Stimulated activated CD4-positive, alpha-beta T cell treated with anti-CD3 and anti-CD28 coated beads, Interleukin-4, amount 100 ng/mL, for 1 hour (primary cell): Measurements from ENCODE around the gene OCA2.

Experiments
- DNase-seq: peaks from one replicate; pipeline ENCODE4 v3.0.0-alpha.2; 2020

Gene OCA2

DNA sequence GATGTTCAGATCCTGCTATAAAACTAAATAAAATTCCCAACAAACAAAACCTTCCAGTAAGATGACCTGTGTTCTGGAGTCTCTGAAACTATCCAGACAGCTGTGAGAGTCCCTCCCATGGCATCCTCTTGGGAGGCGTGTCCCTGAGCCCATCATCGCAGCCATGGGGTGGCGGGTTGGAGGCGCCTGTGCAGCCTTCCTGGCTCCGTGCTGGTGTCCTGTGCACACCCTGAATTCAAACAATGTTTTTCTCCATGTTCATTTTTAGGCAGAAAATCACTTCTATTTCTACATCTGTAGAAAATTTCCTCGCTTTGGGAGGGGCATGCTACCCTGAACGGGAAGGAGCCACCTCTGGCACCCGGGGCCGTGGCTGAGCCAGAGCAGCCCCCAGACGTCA lies 19.4 kb upstream of the OCA2 start:
- no peak for DNase-seq

DNA sequence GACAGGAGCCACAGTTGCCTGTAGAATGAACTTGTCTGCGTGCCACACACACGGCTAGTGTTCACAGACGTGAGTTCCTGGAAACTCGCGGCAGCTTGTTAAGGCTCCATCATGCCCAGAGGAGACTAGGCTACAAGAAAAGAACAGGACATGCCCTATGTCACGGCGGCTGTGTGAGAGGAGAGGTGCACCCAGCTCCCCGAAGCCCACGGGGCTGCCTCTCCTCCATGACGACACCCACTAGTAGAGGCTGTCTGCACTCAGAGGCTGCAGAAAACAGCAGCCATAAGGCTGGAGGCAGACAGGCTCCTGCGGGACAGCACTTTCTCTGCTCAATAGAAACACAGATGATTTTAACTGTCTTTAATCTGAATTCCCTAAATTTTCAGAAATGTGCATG lies 19.0 kb upstream of the OCA2 start:
- no peak for DNase-seq

DNA sequence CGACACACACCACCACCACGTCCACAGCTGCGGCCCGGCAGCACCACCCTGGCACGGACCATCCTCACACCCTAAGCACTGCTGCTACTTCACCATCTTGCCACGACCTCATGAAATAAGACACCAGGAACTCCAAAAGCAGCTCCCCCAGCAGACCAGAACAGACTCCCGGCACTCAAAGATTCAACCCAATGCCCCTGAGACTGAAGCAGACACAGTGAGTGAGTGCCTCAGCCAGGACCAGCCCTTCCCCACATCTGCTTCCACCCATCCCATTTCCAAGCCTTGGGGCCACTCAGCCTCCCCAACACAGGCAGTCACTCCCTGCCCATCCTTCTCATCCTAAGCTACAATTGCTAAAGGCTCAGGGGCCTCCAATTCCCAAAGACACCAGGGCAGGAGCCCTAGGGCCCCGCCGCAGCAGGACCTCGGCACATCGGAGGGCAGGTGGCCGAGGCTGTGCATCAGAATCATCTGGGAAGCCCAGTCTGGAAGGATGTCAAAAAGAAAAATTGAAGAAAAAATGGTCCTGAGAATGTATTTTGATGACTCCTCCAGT lies 18.4 kb upstream of the OCA2 start:
- DNase-seq = no peak

DNA sequence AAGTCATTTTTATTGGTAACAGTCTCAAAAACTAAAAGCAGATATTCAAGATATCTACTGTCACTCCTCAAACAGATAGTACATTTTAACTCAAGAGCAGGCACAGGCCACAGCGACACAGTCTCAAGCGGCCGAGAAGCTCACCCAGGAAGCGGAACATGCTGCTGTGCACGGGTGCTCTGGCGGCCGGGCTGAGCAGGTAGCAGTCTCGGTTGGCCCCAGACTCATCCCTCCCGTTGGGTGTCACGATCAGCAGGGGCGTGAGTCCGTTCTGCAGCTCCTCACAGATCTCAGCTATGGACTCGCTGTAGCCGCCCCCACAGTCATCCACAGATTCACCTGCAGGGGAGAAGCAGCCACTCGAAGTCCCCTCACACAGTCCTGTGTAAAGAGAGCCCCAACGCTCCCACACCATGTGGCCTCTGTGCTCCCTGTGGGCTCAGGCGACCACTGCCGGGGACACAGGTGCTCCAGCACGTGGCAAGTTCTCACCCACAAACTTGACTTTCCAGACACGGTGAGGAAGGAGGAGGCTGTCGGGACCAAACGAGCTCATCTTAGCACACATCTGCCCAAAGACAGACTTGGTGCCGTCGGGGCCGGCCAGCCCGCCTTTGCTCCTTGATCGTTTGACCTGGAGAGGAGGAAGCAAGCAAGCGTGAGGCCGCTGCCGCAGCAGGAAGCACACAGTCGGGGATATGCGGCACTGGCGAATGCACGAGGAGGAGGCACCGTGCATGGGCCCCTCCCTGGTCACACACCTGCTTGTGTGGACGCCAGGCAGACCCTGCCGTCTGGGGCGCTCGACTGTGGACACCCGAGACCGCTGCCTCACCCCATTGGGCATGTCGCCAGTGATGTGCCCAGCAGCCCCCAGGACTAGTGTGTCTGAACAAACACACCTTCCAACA lies 17.7 kb upstream of the OCA2 start:
- DNase-seq = no peak

DNA sequence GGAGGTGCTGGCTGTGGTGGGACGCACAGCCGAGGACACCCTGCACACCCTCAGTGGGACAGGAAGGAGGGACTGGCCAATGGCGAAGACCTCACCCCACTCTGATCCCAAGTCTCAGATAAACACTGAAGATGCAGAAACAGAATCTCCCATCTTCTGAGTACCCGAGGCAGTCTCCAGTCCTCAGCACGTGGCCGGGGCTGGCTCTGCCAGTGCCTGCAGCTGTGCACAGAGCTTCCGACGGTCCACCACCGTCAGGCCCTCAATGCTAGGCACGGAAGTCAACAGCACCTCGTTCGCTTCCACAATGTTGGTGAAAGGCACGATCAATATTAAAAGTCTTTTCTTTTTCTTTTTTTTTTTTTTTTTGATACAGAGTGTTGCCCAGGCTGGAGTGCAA lies 16.8 kb upstream of the OCA2 start:
- DNase-seq = no peak

DNA sequence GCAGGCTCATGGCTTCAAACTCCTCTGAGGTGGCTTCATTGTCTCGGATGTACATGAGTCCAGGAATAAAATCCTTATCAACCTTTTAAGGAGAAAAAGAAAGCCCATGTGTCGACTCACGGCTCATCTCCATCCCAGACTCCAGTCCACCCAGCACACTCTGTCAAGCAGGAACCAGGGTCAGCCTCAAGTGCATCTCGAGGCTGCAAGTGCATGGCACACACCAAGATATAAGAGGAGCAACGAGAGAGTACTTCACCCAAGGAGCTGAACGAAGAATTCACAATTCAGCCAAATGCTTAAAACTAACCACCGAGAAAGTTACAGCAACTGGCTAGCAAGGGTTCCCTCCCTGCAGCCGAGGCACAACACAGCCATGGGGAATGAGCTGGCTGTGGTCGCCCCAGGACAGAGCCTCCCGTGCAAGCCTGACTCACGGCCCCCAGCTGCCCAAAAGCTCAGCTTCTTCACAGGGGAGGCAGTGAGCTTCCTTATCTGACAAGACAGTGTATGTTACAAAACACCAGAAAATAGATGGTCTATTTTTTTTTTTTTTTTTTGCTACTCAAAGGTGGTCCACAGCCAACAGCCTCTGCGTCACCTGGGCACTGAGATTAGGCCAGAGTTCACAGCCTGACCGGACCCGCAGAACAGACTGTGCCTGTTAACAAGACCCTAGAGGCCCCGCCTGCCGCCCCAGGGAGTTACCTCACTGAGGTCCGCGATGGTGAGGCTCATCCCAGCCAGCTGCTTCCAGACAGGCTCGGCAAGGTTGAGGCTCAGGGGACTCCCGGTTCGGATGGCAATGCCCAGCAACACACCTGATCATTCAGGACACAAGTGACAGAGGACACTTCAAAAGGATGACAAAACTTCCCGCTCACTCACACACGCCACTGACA lies 15.9 kb upstream of the OCA2 start:
- DNase-seq = no peak

DNA sequence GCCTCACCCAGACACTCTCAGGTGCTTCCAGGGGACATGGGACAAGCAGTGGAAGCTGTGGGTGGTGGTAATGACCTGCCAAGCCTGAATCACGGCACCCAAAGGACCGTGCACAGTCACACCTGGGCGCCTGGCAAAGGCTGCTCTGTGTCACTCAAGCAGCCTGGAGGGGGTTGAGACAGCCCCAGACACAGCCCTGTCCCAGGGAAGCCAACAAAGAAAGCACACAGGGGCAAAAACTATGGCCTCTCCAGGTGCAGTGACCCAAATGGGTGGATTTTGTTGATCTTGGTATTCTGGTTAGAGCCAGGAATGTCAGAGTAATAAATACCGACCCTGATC lies 15.0 kb upstream of the OCA2 start:
- DNase-seq = no peak

DNA sequence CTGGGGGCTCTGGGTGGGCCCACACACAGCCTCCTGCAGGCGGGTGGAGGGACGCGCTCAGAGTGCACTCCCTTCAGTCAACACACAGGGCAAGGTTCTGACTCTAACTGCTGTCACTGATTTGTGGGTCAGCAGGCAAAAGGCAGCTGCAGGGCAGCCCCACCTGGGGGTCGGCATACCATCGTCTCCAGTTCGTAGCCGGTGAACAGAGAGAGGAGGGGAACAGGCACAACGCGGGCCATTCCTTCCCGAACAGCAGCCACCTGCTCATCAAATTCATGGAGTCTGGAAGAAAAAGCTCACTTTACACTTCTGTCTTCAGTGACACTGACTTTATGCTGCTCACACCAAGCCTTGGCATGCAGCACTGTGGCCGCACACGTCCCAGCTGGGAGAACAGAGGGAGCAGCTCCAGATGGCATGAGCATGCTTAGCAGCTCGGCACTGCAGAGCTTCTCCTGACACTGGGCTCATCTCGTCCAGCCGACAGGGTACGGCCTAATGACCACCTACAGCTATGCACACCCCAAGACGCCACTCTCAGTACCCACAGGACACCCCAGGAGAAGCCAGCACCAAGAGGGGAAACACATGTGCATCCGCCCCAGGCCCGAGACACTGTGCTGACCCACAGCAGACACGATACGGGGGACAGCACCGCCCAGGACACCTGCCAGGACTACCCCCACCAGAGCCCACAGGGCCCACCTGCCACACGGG lies 14.4 kb upstream of the OCA2 start:
- DNase-seq = no peak

DNA sequence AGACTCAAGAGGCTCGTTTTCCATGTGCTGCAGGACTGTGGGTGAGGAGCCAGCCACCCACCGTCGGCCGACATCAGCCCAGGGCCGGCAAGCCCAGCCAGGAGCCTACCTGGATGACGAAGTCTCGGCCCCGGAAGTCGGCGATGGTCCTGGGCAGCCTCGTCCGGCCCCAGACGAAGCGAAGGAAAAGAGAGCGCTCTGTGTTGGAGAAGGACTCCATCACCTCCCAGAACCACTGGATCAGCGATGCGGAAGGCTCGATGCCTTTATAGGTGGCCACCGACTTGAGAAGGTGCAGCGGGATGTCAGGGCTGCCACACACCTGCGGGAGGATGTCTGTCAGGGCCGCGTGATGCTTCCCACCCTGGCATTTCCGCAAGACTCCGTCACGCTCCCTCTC lies 13.8 kb upstream of the OCA2 start:
- no peak for DNase-seq

DNA sequence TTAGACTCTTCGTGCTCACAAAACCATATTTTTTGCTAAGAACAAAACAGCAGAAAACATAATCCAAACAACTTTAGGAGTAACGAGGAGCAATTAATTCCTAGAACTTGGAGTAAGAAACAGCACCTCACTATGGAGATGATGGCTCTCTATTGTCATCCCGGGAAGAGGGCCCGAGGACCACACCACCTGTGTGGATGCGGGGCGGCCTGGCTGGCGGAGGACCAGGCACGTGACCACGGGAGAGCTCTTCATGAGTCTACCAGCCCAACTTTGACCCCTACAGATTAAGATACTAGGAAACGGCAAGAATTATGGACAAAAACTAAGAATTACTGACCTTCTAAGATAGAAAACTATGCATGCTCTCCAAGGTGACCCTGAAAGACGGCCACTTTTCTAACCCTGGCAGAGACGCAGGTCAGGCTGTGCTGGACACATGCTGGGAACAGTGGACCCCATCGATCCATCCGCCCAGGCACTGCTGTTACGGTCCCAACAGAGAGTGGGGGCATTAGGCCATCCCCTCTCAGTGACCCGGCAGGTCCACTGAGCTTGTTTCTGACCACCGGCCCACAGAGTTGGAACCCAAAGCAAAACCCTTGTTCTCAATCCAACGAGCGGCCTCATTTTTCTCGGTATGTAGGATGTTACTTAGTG lies 13.1 kb upstream of the OCA2 start:
- no peak for DNase-seq

DNA sequence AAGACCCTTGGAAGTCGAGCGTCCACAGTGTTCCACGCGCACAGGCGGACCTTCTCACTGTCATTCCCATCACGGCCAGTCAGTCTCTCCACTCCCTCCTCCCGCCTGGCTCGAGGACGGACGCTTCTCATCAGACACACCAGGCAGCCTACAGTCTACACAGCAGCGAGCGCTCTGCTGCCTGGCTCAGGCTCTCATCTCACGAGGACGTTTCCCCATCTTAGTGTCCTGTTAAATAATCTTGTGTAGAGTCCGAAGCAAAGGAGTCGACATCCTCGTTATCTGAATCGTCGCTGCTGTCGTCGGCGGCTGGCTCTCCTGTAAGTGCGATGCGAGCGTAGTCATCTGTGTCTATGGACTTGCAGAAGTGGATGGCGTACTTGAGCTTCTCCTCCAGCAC lies 12.4 kb upstream of the OCA2 start:
- DNase-seq = no peak

DNA sequence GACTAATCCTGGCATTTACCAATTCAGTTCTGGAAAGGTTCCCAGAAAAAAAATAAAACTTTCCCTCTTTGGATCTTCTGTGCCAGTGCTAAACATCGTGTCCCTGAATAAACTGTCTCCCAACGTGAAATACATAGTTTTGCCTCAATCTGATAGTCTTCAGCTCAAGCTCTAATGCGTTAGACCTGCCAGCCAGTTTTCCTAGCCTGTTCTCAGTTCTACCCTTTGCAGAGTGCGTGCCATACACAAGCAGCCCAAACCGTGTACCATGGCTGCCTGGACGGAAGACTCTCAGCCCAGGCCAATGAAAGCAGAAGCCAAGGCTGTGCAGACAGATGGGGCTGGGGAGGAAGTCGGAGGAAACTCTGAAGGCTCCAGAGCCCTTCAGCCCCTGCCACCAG lies 11.4 kb upstream of the OCA2 start:
- no peak for DNase-seq

DNA sequence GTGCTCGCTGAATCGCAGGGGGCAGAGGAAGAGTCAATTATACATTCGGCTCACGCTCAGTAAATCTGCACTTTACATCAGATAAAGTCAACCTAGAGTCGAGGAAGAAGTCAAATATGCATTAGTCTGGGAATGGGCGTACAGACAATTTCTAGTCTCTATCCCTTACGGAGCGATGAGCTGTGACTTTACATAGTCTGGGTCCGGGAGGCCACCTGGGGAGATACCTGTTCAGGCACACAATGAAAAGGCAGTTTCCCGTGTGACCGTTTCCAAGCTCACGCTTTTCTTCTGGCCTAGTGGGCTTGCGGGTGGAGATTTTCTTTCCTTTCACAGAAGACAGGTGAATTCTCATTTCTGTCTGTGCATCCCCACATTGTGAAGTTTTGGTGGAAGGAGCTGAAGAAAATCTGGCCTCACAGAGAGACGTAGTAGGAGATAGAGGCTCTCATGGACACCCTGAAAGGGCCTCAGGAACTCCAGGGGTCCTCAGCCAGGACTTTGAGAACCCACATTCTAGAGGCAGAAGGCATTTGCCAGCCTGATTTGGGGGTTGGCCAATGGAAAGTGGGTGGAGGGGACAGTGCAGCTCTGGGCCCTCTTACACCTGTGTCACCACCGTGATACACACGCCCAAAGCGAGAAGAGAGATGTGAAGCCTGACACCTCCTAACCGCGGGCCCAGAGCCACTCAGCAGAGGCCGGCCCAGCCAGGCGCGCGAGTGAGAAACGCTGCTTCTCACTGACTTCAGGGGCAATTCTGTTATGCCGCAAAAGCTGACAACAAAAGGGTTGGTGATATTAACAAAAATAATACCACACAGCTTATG lies 10.7 kb upstream of the OCA2 start:
- DNase-seq = no peak

DNA sequence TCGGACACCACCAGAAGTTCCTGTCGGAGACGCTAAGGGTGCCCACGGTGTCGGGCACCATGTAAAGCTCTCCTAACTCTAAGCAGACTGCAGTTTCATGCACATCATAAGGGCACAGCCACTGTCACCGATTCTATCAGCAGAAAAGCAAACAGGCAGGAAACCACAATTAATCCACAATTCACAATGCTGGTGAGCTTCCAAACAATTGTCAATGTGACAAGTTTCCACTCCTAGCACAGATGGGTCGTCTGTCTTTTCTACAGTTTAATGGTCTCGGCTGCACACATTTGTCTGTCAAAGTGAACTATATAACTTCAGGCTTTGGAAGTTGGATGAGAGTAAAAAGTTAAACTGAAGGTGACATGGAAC lies 8.8 kb upstream of the OCA2 start:
- DNase-seq = no peak

DNA sequence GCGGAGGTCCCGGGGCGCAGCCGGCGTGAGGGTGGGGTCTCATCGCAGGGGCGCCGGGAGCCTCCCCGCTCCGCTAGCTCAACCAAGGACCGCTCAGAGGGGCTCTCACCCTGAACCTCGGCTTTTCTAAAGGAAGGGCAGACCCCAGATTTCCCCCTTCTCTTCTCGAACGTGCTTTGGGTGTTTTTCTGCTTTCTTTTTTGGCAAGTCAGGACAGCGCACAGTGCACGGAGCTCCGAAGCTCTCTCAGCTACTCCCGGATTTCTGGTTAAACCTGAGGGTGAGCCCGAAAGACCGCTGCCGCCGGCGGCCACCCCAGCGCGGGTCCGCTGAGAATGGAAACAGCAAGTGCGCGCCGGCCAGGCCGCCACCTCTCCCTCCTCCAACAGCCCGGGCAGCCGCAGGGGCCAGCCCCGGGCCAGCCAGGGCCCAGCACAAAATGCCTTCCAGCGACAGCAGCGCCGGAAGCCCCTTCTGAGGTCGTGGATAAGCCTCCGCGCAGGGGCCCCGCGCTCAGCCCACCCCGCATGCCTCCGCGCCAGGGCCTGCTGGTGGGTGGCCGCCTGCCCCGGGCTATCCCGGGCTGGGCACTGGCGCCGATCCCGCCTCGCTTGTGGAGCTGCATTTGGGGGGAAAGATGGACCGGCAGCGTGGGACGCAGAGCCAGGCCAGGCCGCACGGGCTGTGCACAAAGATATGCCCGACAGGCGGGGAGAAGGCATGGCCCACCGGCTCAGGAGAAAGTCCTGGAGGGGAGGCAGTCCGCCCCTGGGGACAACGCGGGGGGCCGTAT lies 8.2 kb upstream of the OCA2 start:
- DNase-seq = peak; percentile 8

DNA sequence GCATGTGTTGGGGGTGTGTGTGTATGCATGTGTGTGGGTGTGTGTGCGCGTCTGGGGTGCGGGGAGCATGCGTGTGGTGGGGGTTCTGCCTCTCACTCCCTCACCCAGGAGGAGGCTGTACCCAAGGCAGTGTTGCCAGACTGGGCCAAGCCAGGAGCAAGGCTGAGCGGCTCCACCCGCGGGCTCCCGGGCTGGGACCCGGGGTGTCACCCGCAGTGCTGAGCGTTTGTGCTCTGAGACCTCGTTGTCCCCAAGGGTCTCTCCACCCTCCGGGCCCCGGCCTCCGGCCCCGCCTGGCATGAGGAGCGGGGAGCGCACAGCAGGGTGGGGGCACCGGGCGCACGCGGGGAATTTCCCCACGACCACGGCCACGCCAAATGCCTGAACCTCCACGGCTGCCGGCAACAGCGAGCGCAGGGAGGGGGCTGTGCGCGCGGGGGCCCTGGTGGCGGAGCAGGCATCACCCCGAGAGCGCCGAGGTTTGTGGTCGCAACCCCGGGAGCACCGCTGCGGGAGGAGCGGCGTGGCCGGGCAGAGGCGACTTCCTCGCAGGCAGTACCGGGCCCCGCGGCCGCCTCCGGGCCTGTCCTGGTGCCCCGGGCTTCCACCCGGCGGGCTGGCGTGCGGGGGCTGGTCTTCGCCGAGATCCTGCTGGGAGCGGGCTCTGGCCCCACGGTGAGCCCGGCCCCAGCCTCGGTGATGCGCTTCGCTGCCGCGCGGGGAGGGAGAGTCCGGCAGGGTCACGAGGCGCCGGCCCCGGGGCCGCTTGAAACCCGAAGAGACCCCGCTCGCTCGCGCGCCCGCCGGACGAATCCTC lies 7.4 kb upstream of the OCA2 start:
- DNase-seq = peak; percentile 30

DNA sequence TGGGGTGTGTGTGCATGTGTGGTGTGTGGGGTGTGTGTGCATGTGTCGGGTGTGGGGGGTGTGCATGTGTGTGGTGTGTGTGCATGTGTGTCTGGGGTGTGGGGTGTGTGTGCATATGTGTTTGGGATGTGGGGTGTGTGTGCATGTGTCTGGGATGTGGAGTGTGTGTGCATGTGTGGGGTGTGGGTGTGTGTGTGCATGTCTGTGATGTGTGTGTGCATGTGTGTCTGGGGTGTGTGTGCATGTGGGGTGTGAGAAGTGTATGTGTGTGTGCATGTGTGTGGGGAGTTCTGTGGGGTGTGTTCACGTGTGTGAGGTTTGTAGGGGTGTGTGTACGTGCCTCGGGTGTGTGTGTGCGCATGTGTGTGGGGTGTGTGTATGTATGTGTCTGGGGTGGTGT lies 6.7 kb upstream of the OCA2 start:
- no peak for DNase-seq

DNA sequence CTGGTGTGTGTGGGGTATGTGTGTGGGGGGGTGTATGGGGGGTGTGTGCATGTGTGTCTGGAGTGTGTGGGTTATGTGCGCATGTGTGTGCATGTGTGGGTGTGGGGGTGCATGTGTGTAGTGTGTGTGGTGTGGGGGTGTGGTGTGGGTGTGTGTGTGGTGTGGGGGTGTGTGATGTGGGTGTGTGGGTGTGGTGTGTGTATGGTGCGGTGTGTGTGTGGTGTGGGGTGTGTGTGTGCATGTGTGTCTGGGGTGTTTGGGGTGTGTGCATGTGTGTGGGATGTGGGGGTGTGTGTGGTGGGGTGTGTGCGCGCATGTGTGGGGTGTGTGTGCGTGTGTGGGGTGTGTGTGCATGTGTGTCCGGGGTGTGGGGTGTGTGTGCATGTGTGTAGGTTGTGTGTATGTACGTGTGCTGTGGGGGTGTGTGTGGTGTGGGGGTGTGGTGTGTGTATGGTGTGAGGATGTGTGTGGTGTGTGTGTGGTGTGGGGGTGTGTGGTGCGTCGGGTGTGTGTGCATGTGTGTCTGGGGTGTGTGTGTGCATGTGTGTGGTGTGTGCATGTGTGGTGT lies 6.2 kb upstream of the OCA2 start:
- no peak for DNase-seq

DNA sequence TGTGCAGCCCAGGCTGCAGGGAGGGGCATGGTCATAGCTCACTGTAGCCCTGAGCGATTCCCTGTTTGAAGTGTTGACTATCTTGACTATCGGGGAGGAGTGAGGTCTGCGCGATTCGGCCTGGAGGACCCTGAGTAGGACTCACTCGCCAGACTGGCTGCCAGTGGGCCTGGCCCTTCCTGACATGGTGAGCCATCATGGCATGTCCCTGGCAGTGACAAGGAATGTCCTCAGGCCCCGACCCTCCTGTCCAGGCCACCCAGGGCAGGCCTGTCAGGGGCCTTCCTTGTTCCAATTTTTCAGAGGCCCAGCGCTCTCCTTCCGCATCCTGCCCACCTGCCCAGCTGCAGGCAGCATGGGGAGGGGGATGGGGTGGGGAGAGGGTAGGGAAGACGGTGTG lies 5.2 kb upstream of the OCA2 start:
- DNase-seq = no peak

DNA sequence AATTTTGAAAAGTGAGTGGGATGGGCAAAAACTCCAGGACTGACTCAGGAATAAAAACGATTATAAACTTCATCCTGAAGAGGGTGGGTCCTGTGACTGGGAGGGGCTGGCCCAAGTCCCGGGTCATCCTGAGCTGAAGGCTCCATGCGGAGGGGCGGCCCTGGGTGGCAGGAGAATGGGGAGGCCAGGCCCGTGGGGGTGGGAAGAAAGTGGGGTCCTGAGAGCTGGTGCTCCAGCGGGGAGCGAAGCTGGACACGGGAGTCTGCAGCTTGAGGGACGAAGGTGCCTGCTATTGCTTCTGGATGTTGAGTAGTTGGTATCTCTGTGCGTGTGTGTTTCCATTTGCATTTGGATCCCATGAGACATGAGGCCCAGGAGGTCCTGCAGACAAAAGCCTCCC lies 4.7 kb upstream of the OCA2 start:
- no peak for DNase-seq
